ENCODE results near the gene NAALAD2. TPM values are rescaled to one million over a fixed set of nuclear protein-coding genes. Genes with fewer than 3 reads are reported as not detected.
A peak's percentile ranks its signal among the peaks of the same experiment; 100 is the strongest.
"Not testable (repeated sequence)": the region's sequence is repeated elsewhere in the genome, so short reads cannot be mapped to it uniquely, and the experiment has no call there.

NAALAD2 gene
- not detected in 2 replicates for total RNA-seq
- total RNA-seq (2013), result 0.21 TPM
- not detected in 2 replicates for polyA plus RNA-seq
- not detected in 2 replicates for polyA minus RNA-seq

- intact Hi-C loops (cut with micrococcal nuclease), result no loop called here
- peaks cover 9 to 10% of the 10 kb centered on the region in 2 donors for H3K4me1 ChIP-seq (ENCODE audit: control insufficient read depth in 2 of 2, insufficient read depth in 2 of 2, low read length in 2 of 2)
- no peaks in the 10 kb centered on the region for H4K20me1 ChIP-seq (ENCODE audit: control insufficient read depth, insufficient read depth, low read length, poor library complexity, severe bottlenecking)
- peak within 1 kb of the TSS; percentile 48 for H3K4me3 Mint-ChIP-seq
- H3K27ac ChIP-seq (ENCODE audit: low read length in 2 of 2), result no peak within 1 kb of the TSS
- H3K4me2 ChIP-seq (replicated peaks; ENCODE audit: low read depth, low read length, poor library complexity, severe bottlenecking), result peak within 1 kb of the TSS; percentile 39
- no peak for DNase-seq
- POLR2A ChIA-PET, result no interaction called here
- under 1% methylated on average over 20 of the region's 25 CpGs for WGBS (ENCODE audit: insufficient coverage)
- H3K36me3 ChIP-seq (replicated peaks in 1 of 2; ENCODE audit: control extremely low read depth in 1 of 2, control insufficient read depth in 1 of 2, extremely low read depth in 1 of 2, insufficient read depth in 2 of 2, low read length in 1 of 2), result no peaks in the 10 kb centered on the region
- ATAC-seq (ENCODE audit: low read depth), result no peak
- H3K9me3 ChIP-seq (ENCODE audit: control extremely low read depth in 1 of 3, control insufficient read depth in 2 of 3, insufficient read depth in 1 of 3, low read length in 2 of 3), result peaks cover 0 to 5% (median 0%) of the 10 kb centered on the region in 3 donors
- H3K9ac ChIP-seq (ENCODE audit: low read length), result no peak within 1 kb of the TSS
- peak within 1 kb of the TSS; percentile 8 for H2AFZ ChIP-seq (ENCODE audit: insufficient read depth, low read depth, low read length, poor library complexity, severe bottlenecking)
- peaks cover 12% of the 10 kb centered on the region for H3K4me1 Mint-ChIP-seq
- H3K4me3 ChIP-seq (ENCODE audit: control extremely low read depth in 1 of 5, extremely low read depth in 1 of 5, insufficient read depth in 1 of 5, low read depth in 2 of 5, low read length in 4 of 5), result peak within 1 kb of the TSS in 1 of 5 experiments; percentile 22
- peaks cover 0 to 17% (median 16%) of the 10 kb centered on the region in 4 experiments for H3K27me3 ChIP-seq (replicated peaks in 1 of 4; ENCODE audit: control extremely low read depth in 1 of 4, control insufficient read depth in 3 of 4, insufficient read depth in 4 of 4, low read length in 3 of 4)
- no peaks in the 10 kb centered on the region for H3K79me2 ChIP-seq (ENCODE audit: control insufficient read depth, insufficient read depth, low read length)
- TF ChIP-seq, protein P1, sequence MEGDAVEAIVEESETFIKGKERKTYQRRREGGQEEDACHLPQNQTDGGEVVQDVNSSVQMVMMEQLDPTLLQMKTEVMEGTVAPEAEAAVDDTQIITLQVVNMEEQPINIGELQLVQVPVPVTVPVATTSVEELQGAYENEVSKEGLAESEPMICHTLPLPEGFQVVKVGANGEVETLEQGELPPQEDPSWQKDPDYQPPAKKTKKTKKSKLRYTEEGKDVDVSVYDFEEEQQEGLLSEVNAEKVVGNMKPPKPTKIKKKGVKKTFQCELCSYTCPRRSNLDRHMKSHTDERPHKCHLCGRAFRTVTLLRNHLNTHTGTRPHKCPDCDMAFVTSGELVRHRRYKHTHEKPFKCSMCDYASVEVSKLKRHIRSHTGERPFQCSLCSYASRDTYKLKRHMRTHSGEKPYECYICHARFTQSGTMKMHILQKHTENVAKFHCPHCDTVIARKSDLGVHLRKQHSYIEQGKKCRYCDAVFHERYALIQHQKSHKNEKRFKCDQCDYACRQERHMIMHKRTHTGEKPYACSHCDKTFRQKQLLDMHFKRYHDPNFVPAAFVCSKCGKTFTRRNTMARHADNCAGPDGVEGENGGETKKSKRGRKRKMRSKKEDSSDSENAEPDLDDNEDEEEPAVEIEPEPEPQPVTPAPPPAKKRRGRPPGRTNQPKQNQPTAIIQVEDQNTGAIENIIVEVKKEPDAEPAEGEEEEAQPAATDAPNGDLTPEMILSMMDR (IDR thresholded peaks at IDR 0.05), result no peak
- TF ChIP-seq EZH2 (IDR thresholded peaks at IDR 0.05; ENCODE audit: borderline replicate concordance, insufficient read depth, low read depth, low read length, poor library complexity, severe bottlenecking), result no peak
- H3K9me3 Mint-ChIP-seq (ENCODE audit: insufficient read depth), result no peaks in the 10 kb centered on the region
- CTCF ChIA-PET, result no interaction called here
- H3K27me3 Mint-ChIP-seq, result peaks cover 41% of the 10 kb centered on the region
- H3K27ac Mint-ChIP-seq, result no peak within 1 kb of the TSS
Observed at GRCh38 chr11:90134478-90135003, at the start of gene NAALAD2. TSS of gene NAALAD2 (plus strand) at chr11:90134663. CDS start at chr11:90134759, 96 bp downstream.

DNA sequence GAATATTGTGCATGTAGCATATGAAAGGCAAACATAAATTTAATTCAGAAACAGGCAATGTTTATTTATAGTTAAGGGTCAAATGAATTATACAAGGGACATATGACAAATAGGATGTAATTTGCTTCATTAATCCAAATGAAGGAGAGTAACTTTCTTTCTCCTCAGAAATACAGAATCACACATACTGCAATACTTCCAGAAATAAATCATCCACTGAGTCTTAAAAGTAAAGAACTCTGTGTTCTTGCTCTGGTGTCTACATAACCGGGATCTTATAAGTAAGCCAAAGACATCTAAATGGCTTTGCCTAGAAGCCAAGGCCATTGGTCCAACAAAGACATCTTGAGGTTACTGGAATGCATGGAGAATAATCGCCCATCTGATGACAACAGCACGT is 48.8 kb upstream of the NAALAD2 start, which contains the start of gene UBTFL1:
Gene UBTFL1, plus strand, starts transcription at position 301 of the 400 bp plus-strand sequence. Its CDS starts 0 bp downstream, at position 301.
- H3K9me3 Mint-ChIP-seq (ENCODE audit: insufficient read depth); H3K4me1 Mint-ChIP-seq; H3K4me3 Mint-ChIP-seq; H3K36me3 ChIP-seq (replicated peaks in 1 of 2; ENCODE audit: control extremely low read depth in 1 of 2, control insufficient read depth in 1 of 2, extremely low read depth in 1 of 2, insufficient read depth in 2 of 2, low read length in 1 of 2); H3K27me3 ChIP-seq (replicated peaks in 1 of 4; ENCODE audit: control extremely low read depth in 1 of 4, control insufficient read depth in 3 of 4, insufficient read depth in 4 of 4, low read length in 3 of 4); intact Hi-C loops (cut with micrococcal nuclease); H3K27ac Mint-ChIP-seq; CTCF ChIA-PET; H3K79me2 ChIP-seq (ENCODE audit: control insufficient read depth, insufficient read depth, low read length); H3K9ac ChIP-seq (ENCODE audit: low read length); ATAC-seq (ENCODE audit: low read depth); H4K20me1 ChIP-seq (ENCODE audit: control insufficient read depth, insufficient read depth, low read length, poor library complexity, severe bottlenecking); H3K9me3 ChIP-seq (ENCODE audit: control extremely low read depth in 1 of 3, control insufficient read depth in 2 of 3, insufficient read depth in 1 of 3, low read length in 2 of 3); H3K4me2 ChIP-seq (replicated peaks; ENCODE audit: low read depth, low read length, poor library complexity, severe bottlenecking); H3K27me3 Mint-ChIP-seq; POLR2A ChIA-PET; H3K27ac ChIP-seq (ENCODE audit: low read length in 2 of 2); DNase-seq; H2AFZ ChIP-seq (ENCODE audit: insufficient read depth, low read depth, low read length, poor library complexity, severe bottlenecking); H3K4me1 ChIP-seq (ENCODE audit: control insufficient read depth in 2 of 2, insufficient read depth in 2 of 2, low read length in 2 of 2); H3K4me3 ChIP-seq (ENCODE audit: control extremely low read depth in 1 of 5, extremely low read depth in 1 of 5, insufficient read depth in 1 of 5, low read depth in 2 of 5, low read length in 4 of 5): not testable (repeated sequence)
- no CpG with 5 or more reads among the region's 3 CpGs for WGBS (ENCODE audit: insufficient coverage)

GRCh38 chr11:90088731-90089130 is 45.7 kb upstream of the NAALAD2 start:
- H3K9ac ChIP-seq (ENCODE audit: low read length); H3K36me3 ChIP-seq (replicated peaks in 1 of 2; ENCODE audit: control extremely low read depth in 1 of 2, control insufficient read depth in 1 of 2, extremely low read depth in 1 of 2, insufficient read depth in 2 of 2, low read length in 1 of 2); intact Hi-C loops (cut with micrococcal nuclease); H3K79me2 ChIP-seq (ENCODE audit: control insufficient read depth, insufficient read depth, low read length); H3K4me1 Mint-ChIP-seq; H3K4me1 ChIP-seq (ENCODE audit: control insufficient read depth in 2 of 2, insufficient read depth in 2 of 2, low read length in 2 of 2); H3K4me3 ChIP-seq (ENCODE audit: control extremely low read depth in 1 of 5, extremely low read depth in 1 of 5, insufficient read depth in 1 of 5, low read depth in 2 of 5, low read length in 4 of 5); H3K9me3 ChIP-seq (ENCODE audit: control extremely low read depth in 1 of 3, control insufficient read depth in 2 of 3, insufficient read depth in 1 of 3, low read length in 2 of 3); H3K27me3 Mint-ChIP-seq; ATAC-seq (ENCODE audit: low read depth); H3K27ac ChIP-seq (ENCODE audit: low read length in 2 of 2); H4K20me1 ChIP-seq (ENCODE audit: control insufficient read depth, insufficient read depth, low read length, poor library complexity, severe bottlenecking); H3K27me3 ChIP-seq (replicated peaks in 1 of 4; ENCODE audit: control extremely low read depth in 1 of 4, control insufficient read depth in 3 of 4, insufficient read depth in 4 of 4, low read length in 3 of 4); H3K4me3 Mint-ChIP-seq; DNase-seq; H3K9me3 Mint-ChIP-seq (ENCODE audit: insufficient read depth); H3K27ac Mint-ChIP-seq; CTCF ChIA-PET; H2AFZ ChIP-seq (ENCODE audit: insufficient read depth, low read depth, low read length, poor library complexity, severe bottlenecking); H3K4me2 ChIP-seq (replicated peaks; ENCODE audit: low read depth, low read length, poor library complexity, severe bottlenecking); POLR2A ChIA-PET: not testable (repeated sequence)
- WGBS (ENCODE audit: insufficient coverage), result no CpG with 5 or more reads among the region's 2 CpGs

All from B cell (primary cell).